NCI-H1930 (cell line): ENCODE measurements around the gene CDKN1C.

Experiments
- DNase-seq, 2 experiments: peaks; one replicate each; lab custom pipeline; 2025; lab: John Stamatoyannopoulos, UW

Gene CDKN1C

DNA sequence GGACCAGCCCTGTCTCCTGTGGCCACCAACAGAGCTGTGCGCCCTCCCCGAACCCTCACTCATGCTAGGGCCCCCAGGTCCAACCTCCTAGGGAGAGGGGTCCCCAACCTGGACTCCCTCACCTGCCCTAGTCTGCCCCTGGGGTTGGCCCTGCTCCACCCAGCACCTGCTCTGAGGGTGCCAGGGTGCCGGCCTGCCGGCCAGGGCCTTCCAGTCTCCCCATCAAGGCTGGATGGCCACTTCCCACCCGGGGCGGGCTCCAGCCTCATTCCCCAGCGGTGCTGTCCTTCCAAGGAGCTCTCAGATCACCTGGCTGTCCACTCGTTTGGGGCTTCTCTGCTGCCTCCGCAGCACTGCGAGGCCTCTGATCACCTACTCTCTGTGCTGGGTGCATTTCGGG, 39.1 kb downstream of the CDKN1C start:
- DNase-seq = no peak

DNA sequence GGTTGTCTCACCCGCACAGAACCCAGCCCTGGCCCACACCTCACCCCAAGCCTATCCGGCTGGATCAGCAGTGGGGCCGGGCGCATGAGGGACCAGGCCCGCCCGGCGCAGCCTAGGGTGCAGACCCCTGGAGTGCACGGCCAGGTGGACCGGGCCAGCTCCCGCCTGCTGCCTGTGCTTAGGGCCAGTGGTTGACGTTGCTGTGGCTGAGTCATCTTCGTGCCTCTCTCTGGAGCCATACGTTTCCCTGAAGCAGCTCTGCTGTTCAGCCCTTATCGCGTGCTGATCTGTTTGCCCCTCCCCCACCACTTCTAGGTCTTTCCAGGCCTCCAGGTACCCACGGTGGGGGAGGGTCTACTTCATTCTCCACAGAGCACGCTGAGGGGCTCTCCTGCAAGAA, 39.5 kb downstream of the CDKN1C start:
- no peak for DNase-seq

DNA sequence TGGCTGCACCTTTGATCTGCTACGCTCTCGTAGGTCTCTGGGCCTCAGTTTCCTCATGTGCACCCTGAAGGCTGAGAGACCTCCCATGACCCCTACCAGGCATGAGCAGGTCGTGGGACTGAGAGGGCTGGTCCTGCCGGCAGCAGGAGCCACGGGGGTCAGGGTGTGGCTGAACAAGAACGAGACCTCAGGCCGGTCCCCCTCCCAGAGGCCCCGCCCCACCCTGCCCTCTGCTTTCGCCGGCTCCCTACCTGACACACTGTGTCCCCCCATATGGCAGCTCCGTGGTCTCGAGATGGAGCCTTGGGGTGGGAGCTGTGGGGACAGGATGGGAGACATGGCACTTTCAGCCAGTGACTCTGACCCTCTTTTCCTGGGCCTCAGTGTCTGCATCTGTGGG, 40.6 kb downstream of the CDKN1C start:
- DNase-seq = no peak

DNA sequence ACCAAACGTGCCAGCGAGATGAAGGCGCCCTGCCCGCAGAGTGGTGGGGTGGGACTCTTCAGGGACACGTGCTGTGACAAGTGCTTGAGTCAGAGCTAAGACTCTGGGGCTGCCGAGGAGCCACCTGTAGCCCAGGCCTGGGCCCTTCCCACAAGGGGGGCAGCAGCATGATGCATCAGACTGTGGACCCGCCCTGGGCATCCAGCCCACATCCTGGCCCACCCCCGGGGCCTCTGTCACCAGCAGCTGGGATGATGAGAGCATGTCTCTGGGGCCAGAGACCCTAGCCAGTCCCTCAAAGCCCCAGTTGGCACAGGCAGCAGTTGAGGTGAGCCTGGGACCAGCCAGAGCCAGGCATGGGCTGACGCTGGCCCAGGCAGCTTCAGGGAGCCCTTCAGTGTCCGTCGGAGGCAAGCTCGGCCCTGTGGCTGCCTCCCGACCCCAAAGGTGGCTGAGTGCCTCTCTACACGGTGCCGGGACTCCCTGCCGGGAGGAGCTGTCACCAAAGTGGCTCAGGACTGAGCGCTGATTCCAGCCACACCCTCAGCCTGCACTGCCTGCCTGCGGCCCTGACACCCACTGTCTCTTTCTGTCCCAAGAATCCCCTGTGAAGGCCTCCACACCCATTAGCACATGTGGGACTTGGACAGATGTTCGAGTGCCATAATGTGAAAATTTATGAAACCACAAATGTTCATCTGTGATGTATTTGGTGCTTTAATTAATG, 41.3 kb downstream of the CDKN1C start:
- no peak for DNase-seq

DNA sequence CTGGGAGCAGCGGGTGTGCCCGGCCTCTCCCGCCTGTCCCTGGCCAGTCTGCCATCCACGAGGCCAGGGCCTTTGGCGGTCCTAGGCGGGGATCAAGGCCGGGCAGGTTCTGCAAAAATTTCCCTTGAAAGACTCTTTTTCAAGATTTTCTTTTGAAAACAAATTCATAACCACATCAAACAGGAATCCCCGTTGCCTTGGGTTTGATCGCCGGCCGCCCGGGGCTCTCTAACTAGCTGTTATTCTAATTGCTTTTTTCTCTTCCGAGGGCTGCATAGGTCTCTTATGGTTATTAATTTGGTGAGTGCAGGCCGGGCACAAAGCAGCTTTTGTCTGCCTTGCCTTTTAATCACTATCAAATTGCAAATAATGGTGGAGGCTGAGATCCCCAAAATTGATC, 42.0 kb downstream of the CDKN1C start:
- no peak for DNase-seq

DNA sequence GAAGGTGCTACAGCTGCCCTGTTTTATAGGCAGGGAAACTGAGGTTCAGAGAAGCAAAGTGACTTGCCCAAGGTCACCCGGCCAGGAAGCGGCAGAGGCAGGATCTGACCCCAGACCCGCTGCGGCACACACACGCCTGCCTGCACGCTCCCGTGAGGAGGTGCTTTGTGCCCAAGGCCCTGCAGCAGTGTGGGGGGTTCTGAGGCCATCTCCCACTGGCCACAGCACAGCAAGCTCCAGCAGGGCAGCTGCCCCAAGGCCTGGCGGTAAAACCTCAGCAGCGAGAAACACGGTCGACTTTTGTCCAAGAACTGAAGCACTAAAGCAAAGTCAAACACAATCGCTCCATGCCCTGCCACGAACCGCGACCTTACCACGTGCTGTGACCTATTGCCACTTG, 42.7 kb downstream of the CDKN1C start:
- no peak for DNase-seq

DNA sequence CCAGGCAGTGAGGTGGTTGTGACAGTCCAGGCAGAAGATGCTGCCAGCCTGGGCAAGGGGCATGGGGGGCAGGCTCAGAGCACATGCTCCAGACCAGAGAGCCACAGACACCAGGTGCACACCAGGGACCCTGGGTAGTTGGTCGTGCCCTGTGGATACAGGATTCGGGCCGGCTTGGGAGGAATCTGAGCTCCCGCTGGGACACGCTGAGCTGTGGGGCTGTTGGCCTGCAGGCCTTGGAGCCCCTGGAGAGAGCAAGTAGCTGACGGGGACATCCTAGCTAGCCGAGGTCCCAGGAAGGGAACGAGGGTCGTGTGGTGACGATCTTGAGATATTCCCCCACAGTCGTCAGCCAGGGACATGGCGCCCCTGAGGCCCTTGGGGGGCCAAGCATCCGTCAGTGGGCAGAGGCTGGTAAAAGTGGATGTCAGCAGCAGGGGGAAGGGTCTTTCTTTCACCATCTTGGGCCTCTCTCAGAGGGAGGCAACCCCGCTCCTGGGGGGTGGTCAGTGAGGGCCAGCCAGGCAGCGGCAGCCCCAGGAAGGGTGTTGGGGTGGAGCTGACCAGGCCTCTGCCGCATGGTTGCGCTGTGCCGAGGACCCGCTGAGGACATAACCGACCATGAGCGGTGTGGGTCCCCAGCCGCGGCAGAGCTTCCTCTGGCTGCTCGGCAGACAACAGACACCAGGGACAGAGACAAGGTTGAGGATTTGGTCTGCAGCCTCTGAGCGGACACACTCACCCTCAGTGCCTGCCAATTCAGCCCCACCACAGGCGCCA, 44.0 kb downstream of the CDKN1C start:
- DNase-seq = no peak

DNA sequence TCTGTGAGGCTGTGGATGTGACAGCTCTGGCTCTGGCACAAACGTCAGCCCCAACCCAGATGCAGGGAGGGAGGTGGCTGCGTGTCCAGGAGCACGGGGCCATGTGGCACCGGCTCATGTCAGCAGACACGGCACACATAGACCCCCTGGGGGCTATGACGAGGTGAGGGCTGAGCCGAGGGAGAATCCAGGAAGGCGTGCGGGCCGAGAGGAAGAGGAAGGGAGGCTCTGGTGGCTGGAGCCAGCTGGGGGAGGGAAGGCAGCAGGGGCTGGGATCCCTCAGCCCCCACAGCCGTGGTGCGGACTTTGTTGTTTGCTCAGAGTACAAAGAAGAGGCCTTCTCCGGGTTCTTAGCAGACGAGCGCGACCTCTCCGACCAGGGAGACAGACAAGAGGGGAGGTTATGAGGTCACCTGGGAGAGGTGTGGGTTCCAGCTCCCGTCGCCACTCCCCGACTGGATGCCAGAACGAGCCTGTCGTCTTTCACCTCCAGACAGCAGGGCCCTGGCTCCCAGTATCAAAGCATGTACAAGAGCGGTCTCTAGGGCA, 46.1 kb downstream of the CDKN1C start:
- DNase-seq = no peak

DNA sequence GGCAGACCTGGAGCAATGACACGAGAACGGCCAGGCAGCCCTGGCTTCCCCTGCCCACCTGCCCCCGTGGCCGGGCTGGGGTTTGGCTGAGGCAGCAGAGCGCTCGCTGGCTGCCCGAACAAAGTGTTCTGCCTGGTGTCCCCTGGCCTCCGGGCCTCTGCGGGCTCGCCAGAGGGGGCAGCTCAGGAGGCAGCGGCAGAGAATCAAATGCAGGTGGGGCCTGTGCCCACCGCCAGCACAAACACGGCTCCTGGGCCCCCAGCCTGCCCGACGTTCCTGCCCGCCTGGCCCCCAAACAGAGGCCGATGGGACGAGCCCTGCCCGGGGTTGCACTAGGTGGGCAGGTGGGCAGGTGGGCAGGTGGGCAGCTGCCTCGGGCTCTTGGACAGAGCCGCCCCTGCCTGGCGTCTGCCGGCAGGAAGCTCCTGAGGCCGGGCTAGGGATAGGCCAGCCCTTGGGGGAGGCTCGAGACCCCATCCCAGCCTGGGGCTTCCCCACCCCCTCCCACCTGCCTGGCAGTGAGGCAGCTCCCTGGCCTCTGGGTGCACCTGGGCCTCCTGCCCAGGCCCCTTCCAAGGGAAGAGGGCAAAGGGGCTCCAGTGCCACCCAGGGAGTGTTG, 46.8 kb downstream of the CDKN1C start:
- DNase-seq = no peak

DNA sequence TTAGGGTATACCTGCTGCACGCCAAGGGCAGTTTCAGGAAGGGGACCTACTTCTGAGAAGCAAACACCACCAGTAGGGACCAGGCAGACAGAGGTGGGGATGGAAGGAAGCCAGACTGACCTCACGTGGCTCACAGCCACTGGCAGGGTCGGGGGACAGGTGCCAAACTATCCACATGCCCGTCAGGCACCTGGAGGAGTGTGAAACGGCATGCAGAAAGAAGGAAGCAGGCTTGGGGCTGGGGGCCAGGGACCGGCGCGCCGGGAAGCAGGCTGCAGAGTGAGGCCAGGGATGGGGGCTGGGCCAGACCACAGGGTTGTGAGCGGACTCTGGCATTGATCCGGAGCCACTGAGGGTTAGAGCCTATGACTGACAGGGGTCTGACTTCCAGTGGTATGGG, 47.5 kb downstream of the CDKN1C start:
- no peak for DNase-seq

DNA sequence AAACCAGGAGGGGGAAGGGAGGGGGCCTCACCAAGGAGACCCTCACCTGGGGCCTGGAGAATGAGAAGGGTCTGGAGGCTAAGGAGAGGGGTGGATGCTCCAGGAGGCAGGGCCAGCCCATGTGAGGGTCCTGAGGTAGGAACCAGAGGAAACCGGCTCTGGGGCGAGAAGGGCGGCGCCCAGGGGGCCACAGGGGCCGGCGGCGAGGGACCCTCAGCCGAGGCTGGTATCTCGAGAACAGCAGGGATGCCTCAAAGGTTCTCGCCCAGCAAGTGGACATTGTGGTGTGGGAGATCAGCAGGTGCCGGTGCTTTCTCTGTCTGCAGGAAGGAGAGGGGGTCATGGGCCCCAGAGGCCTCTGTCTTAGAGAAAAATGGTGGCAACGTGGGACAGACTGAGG, 47.9 kb downstream of the CDKN1C start:
- no peak for DNase-seq

DNA sequence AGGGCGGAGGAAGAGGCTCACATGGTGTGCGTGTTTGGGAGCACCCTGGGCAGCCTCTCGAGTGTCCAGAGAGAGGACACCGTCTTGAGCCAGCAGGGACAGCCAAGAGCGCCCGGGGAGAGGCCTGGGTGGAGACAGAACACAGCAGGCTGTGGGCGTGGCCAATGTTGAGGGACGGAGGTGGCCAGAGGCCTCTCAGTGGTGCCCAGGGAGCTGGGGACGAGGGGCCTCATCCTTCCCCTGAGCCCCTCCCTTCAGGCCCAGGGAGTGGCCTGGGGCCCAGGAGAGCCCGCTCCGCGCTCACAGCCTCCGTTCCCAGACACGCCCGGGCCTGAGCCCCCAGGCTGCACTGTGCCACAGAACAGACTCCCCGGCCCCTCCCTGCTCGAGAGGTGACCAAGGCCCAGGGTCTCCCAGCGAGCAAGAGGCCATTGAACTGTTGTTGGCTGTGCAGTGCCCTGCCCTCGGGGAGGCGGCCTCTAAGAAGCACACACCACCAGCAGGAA, 48.4 kb downstream of the CDKN1C start:
- DNase-seq = no peak

DNA sequence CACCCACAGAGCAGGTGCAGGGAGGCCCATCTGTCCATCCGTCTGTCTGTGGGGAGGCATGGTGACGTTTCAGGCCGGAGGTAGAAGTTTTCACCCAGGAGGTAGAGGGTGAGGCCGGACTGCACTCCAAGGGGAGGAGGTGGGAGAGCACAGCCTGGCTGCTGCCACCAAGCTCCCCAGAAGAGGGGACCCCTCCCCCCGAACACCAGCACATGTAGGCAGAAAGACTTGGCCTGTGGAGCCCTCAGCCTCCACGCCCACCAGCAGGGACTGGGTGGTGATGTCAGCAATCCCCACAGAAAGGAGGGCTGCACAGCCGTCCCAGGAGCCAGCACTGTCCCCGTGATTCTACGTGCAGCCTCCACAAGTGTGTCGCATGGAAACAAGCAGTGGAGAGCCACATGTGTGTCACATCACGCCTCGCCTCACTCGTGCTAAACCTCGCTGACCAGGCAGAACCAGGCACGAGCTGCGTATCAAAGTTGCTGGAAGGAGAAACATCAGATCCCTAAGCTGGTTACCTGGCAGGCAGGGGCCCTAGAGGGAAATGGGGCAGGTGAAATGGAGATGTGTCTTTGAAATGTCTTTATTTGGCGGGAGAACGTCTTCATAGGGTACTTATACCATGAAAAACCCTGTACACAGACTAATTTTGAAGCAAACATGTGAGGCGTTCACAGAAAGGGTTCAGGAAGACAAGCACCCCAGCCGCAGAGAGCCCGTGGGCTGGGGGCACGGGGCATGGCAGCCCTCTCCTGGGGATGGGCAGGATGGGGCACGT, 49.1 kb downstream of the CDKN1C start:
- DNase-seq = no peak

DNA sequence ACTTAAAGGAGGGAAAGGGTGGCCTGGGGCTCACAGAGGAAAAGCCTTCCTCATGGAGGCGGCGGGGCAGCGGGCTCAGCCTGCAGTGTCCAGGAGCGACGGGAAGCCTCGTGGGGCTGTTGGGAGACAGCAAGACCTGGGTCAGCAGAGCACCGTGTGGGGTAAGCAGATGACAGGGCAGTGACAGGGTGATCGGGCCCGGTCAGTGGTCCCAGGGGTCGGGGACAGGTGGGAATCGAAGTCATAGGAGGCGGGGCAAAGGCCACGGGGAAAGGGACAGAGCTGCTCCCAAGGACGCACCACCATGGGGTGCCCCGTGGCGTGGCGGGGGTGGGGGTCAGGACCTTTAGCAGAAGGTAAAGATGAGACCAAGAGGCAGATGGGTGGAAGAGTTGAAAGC, 49.8 kb downstream of the CDKN1C start:
- no peak for DNase-seq

DNA sequence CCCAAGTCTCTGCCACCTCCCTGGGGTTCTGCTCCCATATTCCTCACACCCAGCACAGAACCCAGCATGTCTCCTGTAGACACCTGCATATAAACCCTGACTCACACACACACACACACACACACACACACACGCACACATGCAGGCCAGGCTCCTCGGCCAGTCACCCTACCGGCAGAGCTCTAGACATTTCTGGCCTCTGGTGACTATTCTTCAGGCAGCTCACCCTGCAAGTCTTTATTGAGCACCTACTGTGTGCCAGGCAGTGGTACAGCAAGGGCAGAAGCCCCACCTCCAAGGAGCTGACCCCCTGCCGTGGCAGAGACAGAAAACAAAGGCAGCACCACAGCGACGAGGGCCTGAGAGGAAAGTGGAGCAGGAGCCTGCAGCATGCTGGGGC, 50.3 kb downstream of the CDKN1C start:
- DNase-seq = no peak

DNA sequence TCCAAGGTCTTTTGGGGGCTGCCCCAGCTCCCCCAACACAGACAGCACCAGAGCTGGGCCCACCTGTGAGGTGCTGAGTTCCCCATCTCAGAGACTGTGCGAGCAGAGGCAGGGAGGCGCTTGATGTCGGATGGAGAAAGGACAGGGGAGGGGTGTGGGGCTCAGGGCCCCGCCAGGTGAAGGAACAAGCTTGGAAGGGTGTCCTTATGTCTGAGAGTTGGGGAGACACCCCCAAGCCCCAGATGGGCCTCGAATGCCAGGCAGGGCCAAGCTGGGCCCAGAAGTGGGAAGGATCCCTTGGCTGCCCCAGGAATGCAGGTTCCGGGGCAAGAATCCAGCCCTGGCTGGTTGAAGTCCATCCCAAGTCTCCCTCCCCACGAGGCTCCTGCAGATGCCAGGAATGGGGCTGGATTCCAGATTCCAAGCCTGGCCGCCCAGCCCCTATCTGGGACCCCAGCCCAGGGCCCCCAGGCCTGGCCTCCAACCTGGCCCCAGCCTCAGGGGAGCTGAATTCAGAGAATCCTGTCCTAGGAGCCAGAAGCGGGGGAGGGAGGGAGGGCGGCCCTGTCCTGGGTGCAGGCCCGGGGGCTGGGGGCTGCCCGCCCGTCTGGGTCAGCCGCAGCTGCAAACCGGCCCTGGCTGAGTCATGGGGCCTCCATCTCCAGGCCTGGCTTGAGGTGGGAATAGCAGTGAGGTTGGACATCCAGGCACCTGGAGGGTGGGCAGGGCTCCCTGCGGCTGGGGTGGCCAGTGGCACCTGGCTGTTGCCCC, 50.9 kb downstream of the CDKN1C start:
- DNase-seq = no peak

DNA sequence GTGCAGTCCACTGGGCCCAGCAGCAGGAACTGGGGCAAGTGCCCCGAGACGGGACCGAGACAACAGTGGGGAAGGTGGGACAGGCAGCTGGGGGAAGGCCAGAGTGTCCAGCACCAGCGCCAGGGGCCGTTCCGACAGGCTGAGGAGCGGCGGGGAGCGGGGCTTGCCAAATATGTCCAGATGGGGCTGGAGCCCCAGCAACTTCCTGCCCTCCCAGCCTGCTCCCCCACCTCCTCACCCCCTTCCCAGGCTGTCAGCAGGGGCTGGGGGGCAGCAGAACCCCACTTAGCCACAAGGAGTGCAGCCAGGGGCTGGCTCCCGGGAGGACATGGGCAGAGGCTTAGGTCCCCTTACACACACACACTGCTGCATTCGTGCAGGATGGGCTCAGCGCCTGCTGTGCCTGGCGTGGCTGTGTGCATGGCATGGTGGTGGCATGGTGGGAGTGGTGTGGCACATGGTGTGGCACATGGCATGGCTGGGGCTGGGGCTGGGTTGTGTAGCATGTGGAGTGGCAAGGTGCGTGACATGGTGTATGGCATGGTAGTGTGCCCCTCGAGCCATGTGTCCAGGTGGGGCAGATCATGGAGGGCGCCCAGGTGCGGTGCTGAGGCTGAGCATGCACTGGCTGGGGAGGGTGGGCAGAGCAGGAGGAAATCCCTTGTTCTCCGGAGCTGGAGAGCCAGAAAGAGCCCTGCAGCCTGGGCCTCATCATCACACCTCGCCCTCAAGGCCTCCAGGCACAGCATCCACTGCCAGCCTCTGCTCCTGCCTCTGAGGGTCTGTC, 51.7 kb downstream of the CDKN1C start:
- DNase-seq = no peak
